ENCODE results near the gene OTOGL.
"Not testable (repeated sequence)": the region's sequence is repeated elsewhere in the genome, so short reads cannot be mapped to it uniquely, and the experiment has no call there.

The OTOGL gene

GRCh38 chr12:80242321-80242720, 143.0 kb downstream of the OTOGL start:
- H3K4me3 ChIP-seq (ENCODE audit: low read depth, low read length), result no peak overlapping the region
- CTCF ChIA-PET, result interaction anchor here (0.7 kb wide), 1 partner anchor 39 kb away, joined by 3 read pairs; no protein-coding TSS in a partner anchor

GRCh38 chr12:80249581-80249980, 150.2 kb downstream of the OTOGL start:
- CTCF ChIA-PET; H3K4me3 ChIP-seq (ENCODE audit: low read depth, low read length); H3K9me3 ChIP-seq (ENCODE audit: control insufficient read depth, insufficient read depth, low read depth, low read length); H3K4me1 ChIP-seq (ENCODE audit: control insufficient read depth, insufficient read depth, low read length); POLR2A ChIA-PET; H3K36me3 ChIP-seq (ENCODE audit: control insufficient read depth in 2 of 2, insufficient read depth in 1 of 2, low read length in 2 of 2); H3K27ac ChIP-seq (ENCODE audit: extremely low read depth, low read depth, low read length): not testable (repeated sequence)

More at GRCh38 chr12:80242321-80242720, 143.0 kb downstream of the OTOGL start:
- POLR2A ChIA-PET, result no interaction called here
- TF ChIP-seq BCL6B (tag by site-specific recombination; IDR thresholded peaks at IDR 0.05) (no peak), GLIS2 (tag by site-specific recombination; IDR thresholded peaks at IDR 0.05) (no peak), IKZF3 (tag by site-specific recombination; IDR thresholded peaks at IDR 0.05) (no peak), ZBTB10 (tag by site-specific recombination; IDR thresholded peaks at IDR 0.05) (no peak), ZNF488 (tag by site-specific recombination; IDR thresholded peaks at IDR 0.05) (no peak), SCRT1 (tag by site-specific recombination; IDR thresholded peaks at IDR 0.05; ENCODE audit: borderline replicate concordance) (no peak), ZNF701 (tag by site-specific recombination; IDR thresholded peaks at IDR 0.05) (no peak), ZNF140 (tag by site-specific recombination; IDR thresholded peaks at IDR 0.05) (no peak), ZFP41 (tag by site-specific recombination; IDR thresholded peaks at IDR 0.05; ENCODE audit: borderline replicate concordance) (no peak), PRDM4 (tag by site-specific recombination; IDR thresholded peaks at IDR 0.05) (no peak), KLF16 (tag by site-specific recombination; IDR thresholded peaks at IDR 0.05) (no peak), ZNF692 (tag by site-specific recombination; IDR thresholded peaks at IDR 0.05) (no peak), ZNF362 (tag by site-specific recombination; IDR thresholded peaks at IDR 0.05) (no peak), ZNF610 (tag by site-specific recombination; IDR thresholded peaks at IDR 0.05; ENCODE audit: borderline replicate concordance) (no peak), ZNF664 (tag by site-specific recombination; IDR thresholded peaks at IDR 0.05) (no peak)
- Histone ChIP-seq H3K9me3 (ENCODE audit: control insufficient read depth, insufficient read depth, low read depth, low read length) (no peaks in the 10 kb centered on the region; the same call in 1 of the 2 replicates), H3K27ac (ENCODE audit: extremely low read depth, low read depth, low read length) (no peak overlapping the region), H3K36me3 (ENCODE audit: control insufficient read depth in 2 of 2, insufficient read depth in 1 of 2, low read length in 2 of 2) (no peaks in the 10 kb centered on the region), H3K4me1 (ENCODE audit: control insufficient read depth, insufficient read depth, low read length) (no peaks in the 10 kb centered on the region)
